IMR-90 (cell line): ENCODE measurements around the gene CSH1.
A peak's percentile ranks its signal among the peaks of the same experiment; 100 is the strongest.
"Not testable (repeated sequence)": the region's sequence is repeated elsewhere in the genome, so short reads cannot be mapped to it uniquely, and the experiment has no call there.

ENCODE experiments used
- BHLHE40 ChIP-seq: fragments of 150-350 bp; IDR thresholded peaks from 2 replicates; pipeline ENCODE4 v1.6.1; 2016; ENCODE audit warnings: mild to moderate bottlenecking, low read depth, low read length
- FOS ChIP-seq: fragments of 150-350 bp; IDR thresholded peaks from 2 replicates; pipeline ENCODE4 v1.6.1; 2016; ENCODE audit warnings: low read depth, low read length
- MXI1 ChIP-seq: IDR thresholded peaks from 2 replicates; pipeline ENCODE4 v1.6.1; 2012; ENCODE audit warnings: low read depth, mild to moderate bottlenecking, low read length, moderate library complexity, borderline replicate concordance
- POLR2A ChIP-seq: IDR thresholded peaks from 2 replicates; pipeline ENCODE4 v1.6.1; 2012; ENCODE audit warnings: mild to moderate bottlenecking, low read depth, low read length
- RAD21 ChIP-seq: IDR thresholded peaks from 2 replicates; pipeline ENCODE4 v1.6.1; 2012; ENCODE audit warnings: low read length, improper control_type of control experiment
- TF ChIP-seq, protein P1 (sequence below): conservative IDR thresholded peaks from 2 replicates; pipeline ENCODE4 v1.5.1; 2012; ENCODE audit warnings: mild to moderate bottlenecking, low read depth, low read length, improper control_type of control experiment

DNA sequence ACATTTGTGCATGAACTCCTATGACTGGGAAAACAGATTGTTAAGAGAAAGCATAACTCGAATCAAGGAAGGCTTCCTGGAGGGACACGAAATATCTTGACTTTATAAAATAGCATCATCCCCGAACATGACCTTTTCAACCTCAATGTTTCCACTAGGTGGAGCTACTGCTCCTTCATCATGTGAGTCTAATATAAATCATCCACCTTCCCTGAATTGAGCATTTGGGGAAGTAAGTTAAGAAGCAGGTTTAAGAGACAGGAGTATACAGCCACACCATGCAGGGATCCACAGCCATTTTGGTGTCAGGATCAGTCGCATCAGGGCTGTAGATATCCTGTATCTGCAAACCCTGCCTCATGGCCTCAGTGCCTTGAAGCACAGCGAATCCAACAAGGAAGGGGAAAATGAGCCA, 7.4 kb upstream of the CSH1 start:
- not testable (repeated sequence) for TF ChIP-seq POLR2A, RAD21, FOS, BHLHE40, MXI1
- TF ChIP-seq, protein P1, sequence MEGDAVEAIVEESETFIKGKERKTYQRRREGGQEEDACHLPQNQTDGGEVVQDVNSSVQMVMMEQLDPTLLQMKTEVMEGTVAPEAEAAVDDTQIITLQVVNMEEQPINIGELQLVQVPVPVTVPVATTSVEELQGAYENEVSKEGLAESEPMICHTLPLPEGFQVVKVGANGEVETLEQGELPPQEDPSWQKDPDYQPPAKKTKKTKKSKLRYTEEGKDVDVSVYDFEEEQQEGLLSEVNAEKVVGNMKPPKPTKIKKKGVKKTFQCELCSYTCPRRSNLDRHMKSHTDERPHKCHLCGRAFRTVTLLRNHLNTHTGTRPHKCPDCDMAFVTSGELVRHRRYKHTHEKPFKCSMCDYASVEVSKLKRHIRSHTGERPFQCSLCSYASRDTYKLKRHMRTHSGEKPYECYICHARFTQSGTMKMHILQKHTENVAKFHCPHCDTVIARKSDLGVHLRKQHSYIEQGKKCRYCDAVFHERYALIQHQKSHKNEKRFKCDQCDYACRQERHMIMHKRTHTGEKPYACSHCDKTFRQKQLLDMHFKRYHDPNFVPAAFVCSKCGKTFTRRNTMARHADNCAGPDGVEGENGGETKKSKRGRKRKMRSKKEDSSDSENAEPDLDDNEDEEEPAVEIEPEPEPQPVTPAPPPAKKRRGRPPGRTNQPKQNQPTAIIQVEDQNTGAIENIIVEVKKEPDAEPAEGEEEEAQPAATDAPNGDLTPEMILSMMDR = 0 out of 2 replicates have a peak, but pooled peaks have one; percentile 8
